Measurements from ENCODE around the gene FJX1. TPM values are rescaled to one million over a fixed set of nuclear protein-coding genes. Genes with fewer than 3 reads are reported as not detected.
A peak's percentile ranks its signal among the peaks of the same experiment; 100 is the strongest.

The FJX1 gene
- total RNA-seq, 1 donor from 2014 or later: 36.1 TPM

GRCh38 chr11:35615921-35616900 lies 2.0 kb upstream of the FJX1 start:
- no peaks in the 10 kb centered on the region for H3K36me3 ChIP-seq (ENCODE audit: control insufficient read depth, insufficient read depth, low read length)
- no peak for DNase-seq (ENCODE audit: low read depth)
- peak; percentile 50 for TF ChIP-seq CTCF (IDR thresholded peaks at IDR 0.05; ENCODE audit: insufficient read depth, low read length, poor library complexity, severe bottlenecking)
- H3K27me3 ChIP-seq (ENCODE audit: control insufficient read depth, insufficient read depth, low read length): peaks cover 1% of the 10 kb centered on the region
- H3K4me3 ChIP-seq (ENCODE audit: low read depth, low read length): no peak overlapping the region

GRCh38 chr11:35617316-35617686 lies 959 bp upstream of the FJX1 start:
- DNase-seq (ENCODE audit: low read depth): no peak
- no peak overlapping the region for H3K4me3 ChIP-seq (ENCODE audit: low read depth, low read length)
- no peaks in the 10 kb centered on the region for H3K27me3 ChIP-seq (ENCODE audit: control insufficient read depth, insufficient read depth, low read length)
- H3K36me3 ChIP-seq (ENCODE audit: control insufficient read depth, insufficient read depth, low read length): no peaks in the 10 kb centered on the region
- TF ChIP-seq CTCF (IDR thresholded peaks at IDR 0.05; ENCODE audit: insufficient read depth, low read length, poor library complexity, severe bottlenecking): no peak

DNA sequence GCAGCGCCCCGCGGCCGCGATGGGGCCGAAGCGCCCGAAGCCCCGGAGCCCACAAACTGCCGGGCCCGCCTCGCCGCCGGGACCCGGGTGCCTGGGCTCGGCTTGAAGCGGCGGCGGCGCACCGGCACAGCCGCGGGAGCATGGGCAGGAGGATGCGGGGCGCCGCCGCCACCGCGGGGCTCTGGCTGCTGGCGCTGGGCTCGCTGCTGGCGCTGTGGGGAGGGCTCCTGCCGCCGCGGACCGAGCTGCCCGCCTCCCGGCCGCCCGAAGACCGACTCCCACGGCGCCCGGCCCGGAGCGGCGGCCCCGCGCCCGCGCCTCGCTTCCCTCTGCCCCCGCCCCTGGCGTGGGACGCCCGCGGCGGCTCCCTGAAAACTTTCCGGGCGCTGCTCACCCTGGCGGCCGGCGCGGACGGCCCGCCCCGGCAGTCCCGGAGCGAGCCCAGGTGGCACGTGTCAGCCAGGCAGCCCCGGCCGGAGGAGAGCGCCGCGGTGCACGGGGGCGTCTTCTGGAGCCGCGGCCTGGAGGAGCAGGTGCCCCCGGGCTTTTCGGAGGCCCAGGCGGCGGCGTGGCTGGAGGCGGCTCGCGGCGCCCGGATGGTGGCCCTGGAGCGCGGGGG lies 346 bp downstream of the FJX1 start:
- TF ChIP-seq CTCF (IDR thresholded peaks at IDR 0.05; ENCODE audit: insufficient read depth, low read length, poor library complexity, severe bottlenecking): no peak
- Histone ChIP-seq H3K4me3 (ENCODE audit: low read depth, low read length) (peak overlapping the region; percentile 63), H3K27me3 (ENCODE audit: control insufficient read depth, insufficient read depth, low read length) (no peaks in the 10 kb centered on the region), H3K36me3 (ENCODE audit: control insufficient read depth, insufficient read depth, low read length) (no peaks in the 10 kb centered on the region)
- no peak for DNase-seq (ENCODE audit: low read depth)

GRCh38 chr11:35619116-35619854 lies 1.0 kb downstream of the FJX1 start:
- H3K36me3 ChIP-seq (ENCODE audit: control insufficient read depth, insufficient read depth, low read length): no peaks in the 10 kb centered on the region
- H3K27me3 ChIP-seq (ENCODE audit: control insufficient read depth, insufficient read depth, low read length): no peaks in the 10 kb centered on the region
- no peak for TF ChIP-seq CTCF (IDR thresholded peaks at IDR 0.05; ENCODE audit: insufficient read depth, low read length, poor library complexity, severe bottlenecking)
- peak overlapping the region; percentile 63 for H3K4me3 ChIP-seq (ENCODE audit: low read depth, low read length)
- no peak for DNase-seq (ENCODE audit: low read depth)

GRCh38 chr11:35619855-35620640 lies 1.8 kb downstream of the FJX1 start:
- Histone ChIP-seq H3K4me3 (ENCODE audit: low read depth, low read length) (peak overlapping the region; percentile 63), H3K27me3 (ENCODE audit: control insufficient read depth, insufficient read depth, low read length) (no peaks in the 10 kb centered on the region), H3K36me3 (ENCODE audit: control insufficient read depth, insufficient read depth, low read length) (no peaks in the 10 kb centered on the region)
- TF ChIP-seq CTCF (IDR thresholded peaks at IDR 0.05; ENCODE audit: insufficient read depth, low read length, poor library complexity, severe bottlenecking): no peak
- no peak for DNase-seq (ENCODE audit: low read depth)

Measured in kidney epithelial cell (primary cell).